Hippocampal formation (tissue), 2 donors: ENCODE data around the gene NOP56.
A peak's percentile ranks its signal among the peaks of the same experiment; 100 is the strongest.
"Not testable (repeated sequence)": the region's sequence is repeated elsewhere in the genome, so short reads cannot be mapped to it uniquely, and the experiment has no call there.

Source experiments
- DNase-seq, 2 donors: peaks; one replicate each; lab custom pipeline; 2025; lab: John Stamatoyannopoulos, UW

The NOP56 gene

DNA sequence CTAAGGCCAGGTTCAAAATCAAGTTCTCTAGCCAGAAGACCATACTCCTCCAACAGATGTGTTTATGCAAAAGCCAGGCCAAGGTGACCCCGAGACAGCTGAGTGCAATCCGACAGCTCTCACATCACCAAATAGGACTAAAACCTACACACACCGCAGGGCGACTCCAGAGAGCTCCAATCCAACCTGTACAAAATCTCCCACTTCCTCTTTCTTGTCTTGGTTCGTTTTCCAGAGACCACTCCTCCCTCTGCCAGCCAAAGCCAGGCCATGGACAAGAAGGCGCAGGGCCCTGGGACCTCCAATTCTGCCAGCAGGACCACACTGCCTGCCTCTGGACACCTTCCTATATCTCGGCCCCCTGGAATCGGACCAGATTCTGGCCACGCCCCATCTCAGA lies 11.5 kb upstream of the NOP56 start:
- DNase-seq, result no peak

DNA sequence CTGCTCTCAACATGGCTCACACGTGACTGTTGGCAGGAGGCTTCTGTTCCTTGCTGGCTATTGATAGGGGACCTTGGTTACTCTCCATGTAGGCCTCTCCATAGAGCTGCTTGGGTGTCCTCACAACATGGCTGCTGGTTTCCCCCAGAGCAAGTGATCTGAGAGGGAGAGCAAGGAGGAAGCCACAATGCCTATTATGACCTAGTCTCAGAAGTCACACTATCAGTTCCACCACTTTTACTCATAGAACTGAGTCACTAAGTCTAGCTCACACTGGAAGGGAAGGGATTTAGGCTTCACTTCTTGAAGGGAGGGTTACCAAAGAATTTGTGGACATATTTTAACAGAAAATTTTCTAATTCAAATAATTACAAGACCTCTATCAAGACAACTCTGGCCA lies 8.7 kb upstream of the NOP56 start:
- DNase-seq, result no peak

GRCh38 chr20:2652724-2653555 lies 508 bp downstream of the NOP56 start:
- peak in 1 of 2 donors; percentile 71 for DNase-seq

DNA sequence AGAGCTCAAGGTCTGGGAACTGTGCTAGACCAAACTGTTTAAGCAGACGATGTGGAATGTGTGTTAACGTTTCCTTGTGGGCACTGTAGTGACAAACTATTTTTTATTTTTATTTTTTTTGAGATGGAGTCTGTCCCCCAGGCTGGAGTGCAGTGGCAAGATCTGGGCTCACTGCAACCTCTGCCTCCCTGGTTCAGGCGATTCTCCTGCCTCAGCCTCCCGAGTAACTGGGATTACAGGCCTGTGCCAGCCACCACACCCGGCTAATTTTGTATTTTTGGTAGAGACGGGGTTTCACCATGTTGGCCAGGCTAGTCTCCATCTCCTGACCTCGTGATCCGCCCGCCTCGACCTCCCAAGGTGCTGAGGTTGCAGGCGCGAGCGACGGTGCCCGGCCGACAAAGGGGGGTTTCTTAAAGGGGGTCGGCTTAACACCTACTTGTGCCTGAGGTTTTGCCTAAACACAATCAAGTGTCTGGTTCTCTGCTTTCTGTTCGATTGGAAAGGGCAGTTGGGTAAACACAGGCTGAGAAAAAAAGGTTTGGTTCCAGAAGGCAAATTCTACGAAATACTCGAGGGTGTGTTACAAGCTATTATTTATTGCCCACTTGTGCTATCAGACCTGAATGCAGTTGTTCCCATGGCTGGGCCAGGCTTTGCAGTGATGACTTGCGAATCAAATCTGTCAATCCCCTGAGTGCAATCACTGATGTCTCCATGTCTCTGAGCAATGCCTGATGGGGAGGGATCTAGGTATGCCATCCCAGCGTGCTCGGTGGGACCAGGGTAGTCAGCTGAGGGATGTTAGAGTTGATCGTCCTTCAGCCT lies 1.3 kb downstream of the NOP56 start:
- DNase-seq, result no peak

DNA sequence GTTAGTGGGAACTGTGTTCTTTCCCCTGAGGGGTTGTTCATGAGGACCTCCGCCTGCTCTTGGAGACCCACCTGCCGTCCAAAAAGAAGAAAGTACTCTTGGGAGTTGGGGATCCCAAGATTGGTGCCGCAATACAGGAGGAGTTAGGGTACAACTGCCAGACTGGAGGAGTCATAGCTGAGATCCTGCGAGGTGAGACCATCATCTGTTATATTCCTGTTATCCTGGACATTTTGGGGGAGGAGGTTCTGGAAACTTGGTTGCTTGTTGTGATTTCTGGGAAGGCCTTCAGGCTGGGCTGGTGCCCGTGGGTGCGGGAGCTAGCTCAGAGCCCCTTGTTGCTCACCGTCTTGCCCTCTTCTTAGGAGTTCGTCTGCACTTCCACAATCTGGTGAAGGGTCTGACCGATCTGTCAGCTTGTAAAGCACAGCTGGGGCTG lies 2.0 kb downstream of the NOP56 start:
- DNase-seq, result no peak

GRCh38 chr20:2654831-2655230 lies 2.4 kb downstream of the NOP56 start:
- DNase-seq, result no peak

DNA sequence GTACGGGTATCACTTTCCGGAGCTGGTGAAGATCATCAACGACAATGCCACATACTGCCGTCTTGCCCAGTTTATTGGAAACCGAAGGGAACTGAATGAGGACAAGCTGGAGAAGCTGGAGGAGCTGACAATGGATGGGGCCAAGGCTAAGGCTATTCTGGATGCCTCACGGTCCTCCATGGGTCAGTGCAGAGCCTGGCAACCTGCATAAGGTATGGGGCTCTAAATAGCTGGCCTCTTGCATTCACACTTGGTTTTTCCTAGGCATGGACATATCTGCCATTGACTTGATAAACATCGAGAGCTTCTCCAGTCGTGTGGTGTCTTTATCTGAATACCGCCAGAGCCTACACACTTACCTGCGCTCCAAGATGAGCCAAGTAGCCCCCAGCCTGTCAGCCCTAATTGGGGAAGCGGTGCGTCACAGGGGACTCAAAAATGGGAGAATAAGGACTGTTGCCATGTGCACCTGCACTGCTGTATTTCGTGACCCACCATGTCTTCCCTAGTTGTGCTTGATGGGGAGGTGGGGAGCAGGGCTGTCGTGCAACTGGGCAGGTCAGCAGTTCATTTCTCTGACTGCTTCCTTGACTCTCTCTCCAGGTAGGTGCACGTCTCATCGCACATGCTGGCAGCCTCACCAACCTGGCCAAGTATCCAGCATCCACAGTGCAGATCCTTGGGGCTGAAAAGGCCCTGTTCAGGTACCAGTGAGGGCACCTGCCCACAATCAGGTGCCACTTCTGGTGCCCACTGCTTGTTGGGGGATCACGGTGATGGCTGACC lies 3.1 kb downstream of the NOP56 start:
- no peak for DNase-seq

- no peak for DNase-seq
These were observed 4.2 kb downstream of the NOP56 start for GRCh38 chr20:2656471-2657117.

DNA sequence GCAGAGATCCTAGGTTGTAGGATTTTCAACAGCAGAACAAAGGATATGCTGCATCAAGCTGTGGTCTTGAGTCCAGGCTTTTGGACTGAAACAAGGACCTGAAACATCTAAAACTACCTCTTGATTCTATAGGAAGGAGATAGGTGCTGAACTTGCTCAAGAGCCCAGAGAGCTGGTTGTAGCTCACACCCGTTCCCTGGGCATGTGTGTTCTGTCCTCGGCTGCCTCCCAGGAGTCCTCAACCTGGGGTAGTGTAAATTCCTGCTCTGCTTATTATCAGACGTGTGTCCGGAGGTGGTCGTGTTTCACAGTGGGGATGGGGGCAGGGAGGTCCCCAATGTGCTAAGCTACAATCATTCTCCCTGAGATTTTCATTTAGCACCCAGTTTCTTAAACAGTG lies 4.8 kb downstream of the NOP56 start:
- no peak for DNase-seq

GRCh38 chr20:2657674-2658073 lies 5.2 kb downstream of the NOP56 start:
- no peak for DNase-seq

DNA sequence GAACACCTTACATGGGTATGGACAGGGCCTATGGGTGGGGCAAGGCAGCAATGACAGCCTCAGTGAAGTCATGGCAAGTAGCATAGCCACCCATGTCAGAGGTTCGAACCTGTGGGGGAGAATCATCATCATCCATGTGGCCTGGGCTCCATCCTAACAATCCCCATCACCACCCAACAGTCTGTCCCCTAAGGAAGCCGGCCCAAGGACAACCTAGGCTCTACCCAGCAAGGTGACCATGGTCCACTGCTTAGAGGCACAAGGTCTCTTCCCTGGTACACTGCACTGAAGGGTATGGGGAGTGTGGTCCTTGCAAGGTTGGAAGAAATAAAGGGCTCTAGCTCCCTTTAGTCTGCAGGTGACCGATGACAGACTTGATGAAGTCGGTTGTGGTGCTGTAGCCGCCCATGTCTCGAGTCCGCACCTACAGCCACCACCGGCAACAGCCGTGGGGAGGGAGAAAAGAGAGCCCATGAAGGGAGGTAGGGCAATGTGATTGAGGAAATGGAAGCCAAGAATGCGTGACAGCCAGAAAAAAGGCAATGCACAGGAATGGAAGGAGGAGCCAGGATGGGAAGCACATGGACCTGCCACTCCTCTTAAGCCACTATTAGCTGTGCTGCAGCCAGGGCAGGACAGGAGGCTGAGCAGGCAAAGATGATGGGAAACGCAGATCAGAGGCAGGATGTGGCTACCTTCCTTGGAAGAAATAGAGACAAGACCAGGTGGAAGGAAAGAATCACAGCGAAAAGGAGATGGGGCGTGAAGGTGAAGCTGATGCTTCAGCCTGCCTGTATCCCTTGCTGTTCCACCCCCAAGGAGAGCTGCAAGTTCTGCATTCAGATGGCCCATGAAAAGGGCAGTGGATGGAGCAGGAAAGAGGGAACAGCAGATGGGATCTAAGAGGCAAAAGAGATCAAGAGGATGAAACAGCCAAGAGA lies 6.3 kb downstream of the NOP56 start:
- no peak for DNase-seq

DNA sequence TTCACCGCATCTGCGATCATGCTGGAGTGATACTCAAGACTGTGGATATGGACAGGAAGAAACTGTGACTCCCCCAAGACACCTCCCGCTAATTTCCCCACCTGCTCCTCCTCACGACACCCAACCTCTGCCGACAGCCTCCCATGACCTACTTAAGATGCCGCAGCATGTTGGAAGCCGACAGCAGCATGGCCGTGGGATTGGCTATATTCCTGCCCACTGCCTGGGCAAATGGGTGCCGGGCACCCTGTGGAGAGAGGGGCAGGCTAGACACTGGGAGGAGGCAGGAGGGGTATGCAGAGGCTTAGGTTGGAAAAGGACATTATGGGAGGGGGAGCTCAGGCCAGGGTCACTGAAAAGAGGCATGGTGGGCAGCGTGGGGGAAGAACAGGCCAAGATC lies 7.1 kb downstream of the NOP56 start:
- DNase-seq, result no peak

DNA sequence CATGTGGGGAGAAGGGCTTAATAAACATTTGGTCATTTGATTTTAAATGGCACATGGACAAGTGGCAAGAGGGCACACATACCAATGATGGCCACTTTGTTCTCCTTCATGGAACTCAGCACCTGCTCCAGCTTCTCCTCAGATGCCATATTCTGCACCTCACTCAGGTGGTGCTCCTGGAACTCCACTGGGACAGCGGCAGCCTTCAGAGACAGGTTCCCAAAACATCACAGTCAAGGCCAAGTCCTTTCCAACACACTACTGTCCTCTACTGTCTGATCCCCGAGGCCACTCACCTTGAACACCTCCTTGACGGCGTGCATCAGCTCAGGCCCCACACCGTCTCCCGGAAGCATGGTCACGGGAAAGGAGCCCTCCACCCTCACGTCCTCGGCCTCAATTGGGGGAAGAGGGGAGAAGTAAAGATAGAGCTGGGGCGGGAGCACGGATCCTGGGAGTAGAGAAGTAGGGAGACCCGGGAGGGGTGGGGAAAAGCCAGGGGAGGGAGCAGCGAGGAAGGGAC lies 11.0 kb downstream of the NOP56 start:
- DNase-seq, result no peak

DNA sequence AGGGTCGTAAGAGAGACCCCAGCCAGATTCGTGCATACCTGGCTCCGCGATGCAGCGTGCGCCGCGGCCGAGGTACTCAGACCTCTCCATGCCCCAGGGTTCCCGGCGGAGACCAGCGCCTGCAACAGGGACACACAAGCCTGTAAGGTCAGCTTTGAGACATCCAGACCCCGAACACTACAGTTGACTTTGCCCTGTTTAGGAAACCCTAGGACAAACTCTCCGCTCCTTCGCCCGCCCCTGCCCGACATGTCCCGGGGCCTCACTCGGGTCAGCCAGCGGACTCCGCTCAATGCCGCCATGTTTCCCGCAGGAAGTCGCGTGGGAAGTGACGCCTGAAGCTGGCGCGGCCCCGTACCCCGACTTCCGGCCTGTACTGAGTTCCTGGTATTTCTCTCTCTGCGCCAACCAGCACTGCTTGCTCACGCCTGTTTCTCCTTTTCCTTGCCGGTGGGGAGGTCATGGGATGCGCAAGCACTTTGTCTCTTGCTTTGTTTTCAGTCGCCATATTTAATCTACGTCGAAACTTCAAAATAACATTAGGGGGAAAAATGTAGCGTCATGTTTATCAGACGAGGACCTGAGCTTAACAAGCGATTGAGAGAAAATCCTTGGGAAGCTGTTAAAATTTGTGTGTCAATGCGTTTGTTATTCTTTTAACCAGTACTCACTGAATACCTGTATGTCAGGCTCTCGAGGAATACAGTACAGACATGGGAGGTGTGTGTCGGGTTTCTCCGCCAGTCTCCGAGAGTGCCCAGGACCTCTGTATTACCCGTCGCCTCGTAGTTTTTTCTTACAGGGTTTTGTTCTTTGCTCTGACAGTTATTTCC lies 11.7 kb downstream of the NOP56 start, which contains the start of gene IDH3B:
Gene IDH3B, minus strand, starts transcription at position 330 of the 833 bp plus-strand sequence. Its CDS starts 28 bp downstream, at position 302.
- peak; percentile 90 to 93 for DNase-seq

GRCh38 chr20:2671977-2672376 lies 19.5 kb downstream of the NOP56 start:
- DNase-seq, result no peak

GRCh38 chr20:2672446-2672845 lies 20.0 kb downstream of the NOP56 start:
- no peak for DNase-seq

DNA sequence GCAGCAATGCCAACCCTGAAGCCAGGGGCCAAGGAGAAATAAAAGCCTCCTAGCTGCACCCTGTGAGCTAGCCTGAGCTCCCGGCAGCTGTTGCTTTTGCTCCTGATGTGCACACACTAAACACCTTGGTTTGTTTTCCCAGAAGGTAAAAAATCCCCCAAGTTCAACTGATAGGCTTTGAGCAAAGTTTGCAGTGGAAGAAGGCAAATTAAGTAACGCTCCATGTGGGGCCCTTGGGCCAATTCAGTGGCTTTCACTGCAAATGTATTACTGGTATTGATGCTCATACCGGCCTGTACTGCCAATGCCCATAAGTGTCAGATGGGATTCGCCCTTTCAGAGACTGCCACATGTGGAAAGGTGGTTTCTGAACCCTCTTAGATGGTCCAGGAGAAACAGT lies 21.0 kb downstream of the NOP56 start:
- DNase-seq, result no peak

DNA sequence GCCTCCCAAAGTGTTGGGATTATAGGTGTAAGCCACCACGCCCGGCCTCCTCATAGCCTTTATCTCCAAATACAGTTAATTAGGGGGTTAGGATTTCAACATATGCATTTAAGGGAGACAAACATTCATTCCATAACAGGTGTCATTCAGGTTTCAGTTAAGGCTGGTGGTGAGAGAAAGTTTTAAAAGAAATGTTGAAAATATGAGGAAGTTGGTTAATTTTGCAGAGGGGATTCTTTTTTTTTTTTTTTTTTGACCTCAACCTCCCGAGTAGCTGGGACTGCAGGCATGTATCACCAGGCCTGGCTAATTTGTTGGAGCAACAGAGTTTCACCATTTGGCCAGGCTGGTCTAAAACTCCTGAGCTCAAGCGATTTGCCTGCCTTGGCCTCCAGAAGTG lies 27.6 kb downstream of the NOP56 start:
- DNase-seq, result no peak

GRCh38 chr20:2682040-2682439 lies 29.6 kb downstream of the NOP56 start:
- not testable (repeated sequence) for DNase-seq
